ENCODE measurements around the gene KLHL10. TPM values are rescaled to one million over a fixed set of nuclear protein-coding genes. Genes with fewer than 3 reads are reported as not detected.
"Not testable (repeated sequence)": the region's sequence is repeated elsewhere in the genome, so short reads cannot be mapped to it uniquely, and the experiment has no call there.

KLHL10 gene
- total RNA-seq, 2 donors from 2014 or later, result 0.15 TPM; not detected in 1

GRCh38 chr17:41844971-41845370 lies 7.3 kb downstream of the KLHL10 start:
- WGBS, 2 experiments (ENCODE audit: insufficient coverage in 1 of 2, insufficient read length in 1 of 2), result 88 to 100% methylated on average over 4 to 6 of the region's 6 CpGs
- H3K27me3 Mint-ChIP-seq (ENCODE audit: insufficient read depth), result no peaks in the 10 kb centered on the region
- no peak overlapping the region for H3K4me3 Mint-ChIP-seq
- H3K27me3 ChIP-seq (ENCODE audit: control insufficient read depth, insufficient read depth, low read length, poor library complexity, severe bottlenecking), result no peaks in the 10 kb centered on the region
- H3K36me3 Mint-ChIP-seq (ENCODE audit: low read depth), result no peaks in the 10 kb centered on the region
- H3K36me3 ChIP-seq (ENCODE audit: control insufficient read depth, insufficient read depth, low read length), result peaks cover 3% of the 10 kb centered on the region
- no peaks in the 10 kb centered on the region for H3K4me1 Mint-ChIP-seq
- no peaks in the 10 kb centered on the region for H3K9me3 ChIP-seq (ENCODE audit: control insufficient read depth, low read length)
- H3K27ac Mint-ChIP-seq, result no peak overlapping the region
- TF ChIP-seq CTCF (conservative IDR thresholded peaks at IDR 0.05), result no peak
- no peak for DNase-seq
- no peaks in the 10 kb centered on the region for H3K4me1 ChIP-seq (ENCODE audit: control insufficient read depth, insufficient read depth, low read length)
- no peaks in the 10 kb centered on the region for H3K9me3 Mint-ChIP-seq
- H3K27ac ChIP-seq (ENCODE audit: low read depth, low read length), result no peak overlapping the region
- no peak overlapping the region for H3K4me3 ChIP-seq (ENCODE audit: low read length)
- H3K9ac ChIP-seq (ENCODE audit: extremely low read depth, low read length, poor library complexity, severe bottlenecking), result no peak overlapping the region

- WGBS, 2 experiments (ENCODE audit: insufficient coverage in 1 of 2, insufficient read length in 1 of 2), result 92 to 96% methylated on average over 2 to 4 of the region's 4 CpGs
- H3K27me3 Mint-ChIP-seq (ENCODE audit: insufficient read depth), result no peaks in the 10 kb centered on the region
- H3K27me3 ChIP-seq (ENCODE audit: control insufficient read depth, insufficient read depth, low read length, poor library complexity, severe bottlenecking), result no peaks in the 10 kb centered on the region
These were observed 11.2 kb downstream of the KLHL10 start for GRCh38 chr17:41848788-41849187.

GRCh38 chr17:41849251-41849990 lies 11.8 kb downstream of the KLHL10 start:
- H3K27me3 Mint-ChIP-seq (ENCODE audit: insufficient read depth), result no peaks in the 10 kb centered on the region
- TF ChIP-seq CTCF (conservative IDR thresholded peaks at IDR 0.05), result no peak
- DNase-seq, result no peak
- H3K4me1 ChIP-seq (ENCODE audit: control insufficient read depth, insufficient read depth, low read length), result no peaks in the 10 kb centered on the region
- no peak overlapping the region for H3K9ac ChIP-seq (ENCODE audit: extremely low read depth, low read length, poor library complexity, severe bottlenecking)
- H3K36me3 Mint-ChIP-seq (ENCODE audit: low read depth), result peaks cover 13% of the 10 kb centered on the region
- no peak overlapping the region for H3K27ac Mint-ChIP-seq
- no peaks in the 10 kb centered on the region for H3K9me3 ChIP-seq (ENCODE audit: control insufficient read depth, low read length)
- H3K36me3 ChIP-seq (ENCODE audit: control insufficient read depth, insufficient read depth, low read length), result peaks cover 17% of the 10 kb centered on the region
- no peaks in the 10 kb centered on the region for H3K9me3 Mint-ChIP-seq
- H3K4me3 ChIP-seq (ENCODE audit: low read length), result no peak overlapping the region
- H3K27me3 ChIP-seq (ENCODE audit: control insufficient read depth, insufficient read depth, low read length, poor library complexity, severe bottlenecking), result no peaks in the 10 kb centered on the region
- H3K4me1 Mint-ChIP-seq, result no peaks in the 10 kb centered on the region
- WGBS, 2 experiments (ENCODE audit: insufficient coverage in 1 of 2, insufficient read length in 1 of 2), result 89 to 95% methylated on average over 2 to 3 of the region's 4 CpGs
- no peak overlapping the region for H3K27ac ChIP-seq (ENCODE audit: low read depth, low read length)
- no peak overlapping the region for H3K4me3 Mint-ChIP-seq

More at GRCh38 chr17:41848788-41849187, 11.2 kb downstream of the KLHL10 start:
- Histone ChIP-seq H3K36me3 (ENCODE audit: control insufficient read depth, insufficient read depth, low read length) (peaks cover 11% of the 10 kb centered on the region), H3K9ac (ENCODE audit: extremely low read depth, low read length, poor library complexity, severe bottlenecking) (no peak overlapping the region), H3K4me3 (ENCODE audit: low read length) (no peak overlapping the region), H3K9me3 (ENCODE audit: control insufficient read depth, low read length) (no peaks in the 10 kb centered on the region), H3K4me1 (ENCODE audit: control insufficient read depth, insufficient read depth, low read length) (no peaks in the 10 kb centered on the region), H3K27ac (ENCODE audit: low read depth, low read length) (no peak overlapping the region)
- no peaks in the 10 kb centered on the region for H3K4me1 Mint-ChIP-seq
- H3K36me3 Mint-ChIP-seq (ENCODE audit: low read depth), result peaks cover 7% of the 10 kb centered on the region
- no peak overlapping the region for H3K27ac Mint-ChIP-seq
- H3K9me3 Mint-ChIP-seq, result no peaks in the 10 kb centered on the region
- TF ChIP-seq CTCF (conservative IDR thresholded peaks at IDR 0.05), result no peak
- H3K4me3 Mint-ChIP-seq, result no peak overlapping the region
- DNase-seq, result no peak

- not testable (repeated sequence) for H3K4me3 ChIP-seq (ENCODE audit: low read length); H3K9ac ChIP-seq (ENCODE audit: extremely low read depth, low read length, poor library complexity, severe bottlenecking); H3K27ac ChIP-seq (ENCODE audit: low read depth, low read length); H3K9me3 ChIP-seq (ENCODE audit: control insufficient read depth, low read length); DNase-seq; H3K4me1 ChIP-seq (ENCODE audit: control insufficient read depth, insufficient read depth, low read length); H3K4me3 Mint-ChIP-seq; H3K27me3 Mint-ChIP-seq (ENCODE audit: insufficient read depth); H3K27ac Mint-ChIP-seq; H3K27me3 ChIP-seq (ENCODE audit: control insufficient read depth, insufficient read depth, low read length, poor library complexity, severe bottlenecking); H3K9me3 Mint-ChIP-seq; H3K4me1 Mint-ChIP-seq
- 90 to 94% methylated on average over 6 to 14 of the region's 14 CpGs for WGBS, 2 experiments (ENCODE audit: insufficient coverage in 1 of 2, insufficient read length in 1 of 2)
- H3K36me3 ChIP-seq (ENCODE audit: control insufficient read depth, insufficient read depth, low read length), result peaks cover 24% of the 10 kb centered on the region
- peaks cover 21% of the 10 kb centered on the region for H3K36me3 Mint-ChIP-seq (ENCODE audit: low read depth)
These were observed 13.8 kb downstream of the KLHL10 start for GRCh38 chr17:41851382-41851781.

Measured in endodermal cell (in vitro differentiated cells).